Stimulated activated CD4-positive, alpha-beta T cell treated with anti-CD3 and anti-CD28 coated beads, TNF-alpha, amount 100 ng/mL, for 24 hours (primary cell): Measurements from ENCODE around the gene ZNF14.
"Not testable (repeated sequence)": the region's sequence is repeated elsewhere in the genome, so short reads cannot be mapped to it uniquely, and the experiment has no call there.

Experiments
- DNase-seq, 3 experiments: peaks; one replicate each; pipeline ENCODE4 v3.0.0-alpha.2; 2020; ENCODE audit warnings: low read depth in 3 of 3

Gene ZNF14

DNA sequence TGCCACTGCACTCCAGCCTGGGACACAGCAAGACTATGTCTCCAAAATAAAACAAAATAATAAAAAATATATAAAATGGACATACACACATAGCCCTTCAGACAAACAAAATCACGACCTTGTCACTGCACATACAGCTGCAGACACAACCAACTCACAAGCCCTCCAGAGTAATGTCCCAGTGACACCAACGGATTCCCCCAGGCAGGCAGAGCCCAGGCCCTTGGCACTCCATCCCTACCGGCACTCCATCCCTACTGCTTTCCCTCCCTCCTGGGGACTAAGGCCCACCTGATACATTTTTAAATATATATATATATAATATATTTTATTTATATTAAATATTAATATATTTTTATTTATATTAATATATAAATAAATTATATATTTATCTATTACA, 45.8 kb downstream of the ZNF14 start:
- no peak for DNase-seq

GRCh38 chr19:19686580-19686979, 46.3 kb downstream of the ZNF14 start:
- DNase-seq: no peak

- DNase-seq: not testable (repeated sequence)
These were observed 46.8 kb downstream of the ZNF14 start for GRCh38 chr19:19686119-19686518.

- DNase-seq: no peak
These were observed 53.5 kb downstream of the ZNF14 start for GRCh38 chr19:19679176-19680073.

DNA sequence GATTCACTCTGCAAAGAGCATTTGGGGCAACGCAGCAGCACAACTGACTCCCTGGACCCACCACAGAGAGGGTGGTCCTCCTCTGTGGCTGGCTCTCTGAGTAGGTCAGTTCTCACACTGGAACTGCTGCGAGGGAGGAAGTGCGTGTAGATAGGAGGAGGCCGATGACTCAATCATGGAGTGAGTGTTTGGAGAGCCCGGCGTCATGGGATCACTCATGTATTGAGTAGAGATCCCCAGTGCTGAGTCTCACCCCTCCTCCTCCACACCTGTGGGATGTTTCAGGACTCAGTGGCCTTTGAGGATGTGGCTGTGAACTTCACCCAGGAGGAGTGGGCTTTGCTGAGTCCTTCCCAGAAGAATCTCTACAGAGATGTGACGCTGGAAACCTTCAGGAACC, 55.3 kb downstream of the ZNF14 start:
- DNase-seq: no peak

- DNase-seq: no peak
These were observed 58.6 kb downstream of the ZNF14 start for GRCh38 chr19:19674315-19674714.

GRCh38 chr19:19672816-19673215, 60.1 kb downstream of the ZNF14 start:
- DNase-seq: no peak

DNA sequence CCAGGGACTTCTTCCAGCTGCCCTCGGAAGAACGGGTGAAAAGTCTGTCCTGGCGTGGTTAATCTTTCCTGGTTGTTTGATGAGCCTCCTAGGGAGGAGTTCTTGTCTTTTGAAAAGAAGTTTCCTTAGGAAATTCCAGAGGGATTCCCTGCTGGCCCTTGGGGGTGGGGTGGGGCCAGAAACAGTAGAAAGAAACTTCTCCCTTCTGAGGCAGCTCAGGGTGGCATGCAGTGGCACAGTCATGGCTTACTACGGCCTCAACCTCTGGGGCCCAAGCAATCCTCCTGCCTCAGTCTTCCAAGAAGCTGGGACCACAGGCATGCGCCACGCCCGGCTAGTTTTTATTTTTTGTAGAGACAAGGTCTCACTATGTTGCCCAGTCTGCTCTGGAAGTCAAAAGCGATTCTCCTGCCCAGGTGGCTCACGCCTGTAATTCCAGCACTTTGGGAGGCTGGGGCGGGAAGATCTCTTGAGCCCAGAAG, 62.8 kb downstream of the ZNF14 start:
- no peak for DNase-seq

- peak; percentile 92 to 97 (median 93) for DNase-seq
These were observed 64.5 kb downstream of the ZNF14 start, which contains the start of gene ZNF101 for GRCh38 chr19:19668230-19669012. Gene ZNF101 (plus strand): TSS chr19:19668839. CDS start chr19:19668964, 125 bp downstream.

GRCh38 chr19:19665420-19665948, 67.4 kb downstream of the ZNF14 start:
- not testable (repeated sequence) for DNase-seq

GRCh38 chr19:19663256-19664120, 69.4 kb downstream of the ZNF14 start, which contains the start of gene ATP13A1:
Gene ATP13A1 (minus strand): TSS chr19:19663676. CDS start chr19:19663666, 10 bp downstream.
- peak; percentile 82 to 91 (median 86) for DNase-seq

- DNase-seq: no peak
These were observed 70.0 kb downstream of the ZNF14 start for GRCh38 chr19:19662871-19663255.

DNA sequence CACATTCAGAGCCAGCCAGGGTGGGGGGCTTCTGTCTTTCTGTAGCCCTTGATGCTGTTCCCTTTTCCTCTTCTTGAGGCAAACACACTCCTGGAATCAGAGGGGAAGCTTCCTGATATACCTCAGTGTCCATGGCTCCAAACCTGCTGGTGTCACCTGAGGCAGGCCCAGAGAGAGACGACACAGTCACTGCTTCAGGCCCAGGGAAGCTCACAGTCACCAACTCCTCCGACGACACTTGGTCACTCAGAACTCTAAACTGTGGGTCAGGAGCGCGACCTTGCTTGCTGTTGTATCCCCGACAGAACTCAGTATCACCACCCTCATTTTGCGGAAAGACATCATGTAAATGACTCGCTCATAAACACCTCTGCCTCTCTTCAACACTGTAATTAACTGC, 70.6 kb downstream of the ZNF14 start:
- DNase-seq: no peak

DNA sequence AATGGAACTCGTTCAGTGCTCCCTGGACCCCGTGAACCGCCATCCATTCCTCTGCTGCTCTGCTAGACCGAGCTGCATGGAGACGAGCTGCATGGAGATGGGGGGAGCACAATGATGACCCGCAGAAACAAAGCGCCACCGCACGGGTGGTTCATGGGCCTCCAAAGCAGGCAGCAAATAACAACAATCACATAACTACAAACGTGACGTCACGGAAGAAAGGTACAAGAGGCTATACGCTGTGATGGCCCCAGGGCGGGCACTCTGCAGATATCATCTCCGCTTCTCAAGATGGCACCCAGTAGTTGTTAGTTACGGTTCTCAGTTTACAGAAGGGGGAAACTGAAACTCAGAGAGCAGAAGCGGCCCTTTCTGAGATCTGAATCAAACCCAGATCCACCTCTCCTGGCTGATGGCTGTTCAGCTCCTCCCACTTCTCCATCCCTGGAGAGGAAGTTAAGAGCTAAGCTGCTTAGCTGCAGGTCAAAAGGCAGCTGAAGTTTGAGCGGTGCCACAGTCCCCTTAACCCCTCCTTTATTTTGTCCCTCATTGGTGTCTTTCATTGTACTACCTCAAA, 71.1 kb downstream of the ZNF14 start:
- DNase-seq: peak in 1 of 3 experiments; percentile 29

GRCh38 chr19:19661141-19661674, 71.7 kb downstream of the ZNF14 start:
- no peak for DNase-seq
